Neural crest cell (in vitro differentiated cells): ENCODE measurements around the gene TICAM1. TPM values are rescaled to one million over a fixed set of nuclear protein-coding genes. Genes with fewer than 3 reads are reported as not detected.
"Not testable (repeated sequence)": the region's sequence is repeated elsewhere in the genome, so short reads cannot be mapped to it uniquely, and the experiment has no call there.

Source experiments
- DNase-seq: peaks from one replicate; pipeline ENCODE4 v3.0.0; 2021; ENCODE audit warnings: low read depth, mixed read lengths, low spot score
- H3K27ac Mint-ChIP-seq: one replicate; pipeline ENCODE4 v1.8.0; 2021; ENCODE audit warnings: mild to moderate bottlenecking, mixed read lengths; ENCODE audit not compliant: unreplicated experiment
- H3K27me3 Mint-ChIP-seq: 2 replicates; pipeline ENCODE4 v1.8.0; 2021; ENCODE audit warnings: low read depth, mild to moderate bottlenecking, mixed read lengths
- H3K36me3 Mint-ChIP-seq: 2 replicates; pipeline ENCODE4 v1.8.0; 2021; ENCODE audit warnings: low read depth, mild to moderate bottlenecking, mixed read lengths
- H3K4me1 Mint-ChIP-seq: 2 replicates; pipeline ENCODE4 v1.8.0; 2021; ENCODE audit warnings: mixed read lengths
- H3K4me3 Mint-ChIP-seq: one replicate; pipeline ENCODE4 v1.8.0; 2021; ENCODE audit warnings: mild to moderate bottlenecking, mixed read lengths
- H3K9me3 Mint-ChIP-seq: 2 replicates; pipeline ENCODE4 v1.8.0; 2021; ENCODE audit warnings: mixed read lengths
- CTCF ChIP-seq: fragments of 200-600 bp; sonication (generic); conservative IDR thresholded peaks from 2 replicates; pipeline ENCODE4 v1.5.0; 2021; ENCODE audit warnings: antibody characterized with exemption, mild to moderate bottlenecking
- total RNA-seq: library from RNA; stranded (reverse); gene quantifications from 2 replicates; pipeline ENCODE4 v1.2.1, GENCODE V29; 2021

Gene TICAM1
- total RNA-seq, 1 donor from 2014 or later: 0.72 TPM

GRCh38 chr19:4780860-4781259 is 50.7 kb downstream of the TICAM1 start:
- H3K4me3 Mint-ChIP-seq: no peak overlapping the region
- no peaks in the 10 kb centered on the region for H3K36me3 Mint-ChIP-seq
- peaks cover 53% of the 10 kb centered on the region for H3K27me3 Mint-ChIP-seq
- H3K4me1 Mint-ChIP-seq: no peaks in the 10 kb centered on the region
- no peak overlapping the region for H3K27ac Mint-ChIP-seq
- TF ChIP-seq CTCF: no peak
- H3K9me3 Mint-ChIP-seq: no peaks in the 10 kb centered on the region
- no peak for DNase-seq

DNA sequence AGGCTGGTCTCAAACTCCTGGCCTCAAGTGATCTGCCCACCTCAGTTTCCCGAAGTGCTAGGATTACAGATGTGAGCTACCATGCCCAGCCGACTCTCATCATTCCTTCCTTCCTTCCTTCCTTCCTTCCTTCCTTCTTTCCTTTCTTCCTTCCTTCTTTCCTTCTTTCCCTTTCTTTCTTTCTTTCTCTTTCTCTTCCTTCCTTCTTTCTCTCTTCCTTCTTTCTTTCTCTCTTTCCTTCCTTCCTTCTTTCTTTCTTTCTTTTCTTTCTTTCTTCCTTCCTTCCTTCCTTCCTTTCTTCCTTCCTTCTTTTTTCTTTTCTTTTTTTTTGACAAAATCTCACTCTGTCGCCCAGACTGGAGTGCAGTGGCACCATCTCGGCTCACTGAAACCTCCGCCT is 53.4 kb downstream of the TICAM1 start:
- not testable (repeated sequence) for H3K27ac Mint-ChIP-seq, H3K4me1 Mint-ChIP-seq, DNase-seq, H3K9me3 Mint-ChIP-seq, H3K4me3 Mint-ChIP-seq, H3K36me3 Mint-ChIP-seq
- H3K27me3 Mint-ChIP-seq: peaks cover 74% of the 10 kb centered on the region

DNA sequence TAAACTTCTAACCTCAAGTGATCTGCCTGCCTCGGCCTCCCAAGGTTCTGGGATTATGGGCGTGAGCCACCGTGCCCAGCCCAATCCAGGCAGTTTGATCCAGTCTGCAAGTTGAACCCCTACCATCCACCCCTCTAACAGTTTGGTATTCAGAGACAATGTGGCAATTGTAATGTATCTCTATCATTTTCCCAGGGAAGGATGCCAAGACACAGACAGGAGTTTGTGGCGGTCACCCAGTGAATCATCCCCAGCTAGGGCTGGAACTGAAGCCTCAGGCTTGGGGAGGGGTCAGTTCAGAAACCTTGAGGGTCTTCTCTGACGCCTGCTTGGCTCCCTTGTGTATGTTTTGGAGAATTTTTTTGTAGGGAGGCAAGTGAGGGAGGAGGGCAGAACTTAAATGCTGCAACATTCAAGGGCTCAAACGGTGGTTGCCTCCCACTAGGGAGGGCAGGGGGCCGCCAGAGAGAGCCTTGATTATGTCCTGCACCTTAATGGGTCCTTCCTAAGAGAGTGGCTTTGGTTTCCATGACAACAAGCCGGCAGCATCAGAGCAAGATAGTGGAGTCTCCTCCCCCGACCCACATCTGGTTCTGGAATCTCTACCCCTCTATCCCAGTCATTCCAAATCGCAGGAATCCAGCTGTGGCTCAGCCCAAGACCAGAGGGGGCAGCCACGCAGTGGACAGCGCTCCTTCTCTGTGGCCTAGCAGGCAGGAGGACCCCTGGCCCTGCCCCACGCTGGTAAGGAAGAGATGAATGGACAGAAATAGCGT is 54.9 kb downstream of the TICAM1 start:
- no peaks in the 10 kb centered on the region for H3K9me3 Mint-ChIP-seq
- no peaks in the 10 kb centered on the region for H3K36me3 Mint-ChIP-seq
- no peak overlapping the region for H3K4me3 Mint-ChIP-seq
- peaks cover 75% of the 10 kb centered on the region for H3K27me3 Mint-ChIP-seq
- no peak overlapping the region for H3K27ac Mint-ChIP-seq
- no peak for DNase-seq
- H3K4me1 Mint-ChIP-seq: no peaks in the 10 kb centered on the region
- no peak for TF ChIP-seq CTCF

DNA sequence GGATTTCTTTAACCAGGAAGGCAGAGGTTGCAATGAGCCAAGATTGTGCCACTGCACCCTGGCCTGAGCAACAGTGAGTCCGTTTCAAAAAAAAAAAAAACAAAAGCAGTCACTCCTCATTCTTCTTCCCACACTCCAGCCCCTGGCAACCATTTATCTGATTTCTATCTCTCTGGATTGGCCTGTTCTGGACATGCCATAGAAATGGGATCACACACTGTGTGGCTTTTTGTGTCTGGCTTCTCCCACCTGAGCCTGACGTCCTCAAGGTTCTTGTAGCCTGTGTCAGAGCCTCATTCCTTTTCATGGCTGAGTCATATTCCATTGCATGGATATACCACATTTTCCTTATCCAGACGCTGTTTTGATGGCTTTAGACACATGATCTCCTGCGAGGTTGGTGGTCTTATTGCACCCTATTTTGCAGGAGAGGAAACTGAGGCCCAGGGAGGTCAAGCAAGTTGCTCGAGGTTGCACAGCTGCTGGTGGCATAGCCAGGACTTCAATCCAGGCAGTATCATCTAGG is 55.8 kb downstream of the TICAM1 start:
- H3K4me1 Mint-ChIP-seq: no peaks in the 10 kb centered on the region
- no peaks in the 10 kb centered on the region for H3K9me3 Mint-ChIP-seq
- H3K27me3 Mint-ChIP-seq: peaks cover 67% of the 10 kb centered on the region
- H3K4me3 Mint-ChIP-seq: no peak overlapping the region
- no peak for DNase-seq
- no peak overlapping the region for H3K27ac Mint-ChIP-seq
- no peak for TF ChIP-seq CTCF
- H3K36me3 Mint-ChIP-seq: no peaks in the 10 kb centered on the region

- H3K27ac Mint-ChIP-seq: no peak overlapping the region
- H3K36me3 Mint-ChIP-seq: no peaks in the 10 kb centered on the region
- no peaks in the 10 kb centered on the region for H3K9me3 Mint-ChIP-seq
- H3K4me3 Mint-ChIP-seq: no peak overlapping the region
- no peak for DNase-seq
- TF ChIP-seq CTCF: no peak
- H3K27me3 Mint-ChIP-seq: peaks cover 72% of the 10 kb centered on the region
- H3K4me1 Mint-ChIP-seq: peaks cover 5% of the 10 kb centered on the region
These were observed 57.4 kb downstream of the TICAM1 start for GRCh38 chr19:4774136-4774535.

DNA sequence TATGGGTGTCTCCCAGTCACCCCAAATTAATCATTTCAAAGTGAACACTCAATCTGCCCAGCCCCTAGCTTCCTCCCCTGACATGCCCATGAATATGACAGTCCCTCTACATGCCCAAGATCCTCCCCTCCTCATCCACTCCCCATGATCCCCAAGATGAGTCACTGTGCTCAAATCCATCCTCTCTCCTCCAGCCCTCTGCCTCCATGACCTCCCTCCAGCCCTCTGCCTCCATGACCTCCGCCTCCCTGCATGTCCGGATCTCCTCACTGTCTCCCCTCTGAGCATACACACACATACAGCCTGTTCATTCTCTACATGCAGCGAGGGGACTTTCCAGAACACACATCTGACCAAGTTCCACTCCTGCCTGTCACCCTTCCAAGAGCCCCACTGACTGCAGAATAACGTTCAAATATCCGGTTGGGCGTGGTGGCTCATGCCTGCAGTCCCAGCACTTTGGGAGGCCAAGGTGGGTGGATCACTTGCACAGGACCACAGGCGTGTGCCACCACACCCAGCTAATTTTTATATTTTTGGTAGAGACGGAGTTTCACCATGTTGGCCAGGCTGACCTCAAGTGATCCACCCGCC is 58.4 kb downstream of the TICAM1 start:
- Mint-ChIP-seq H3K27ac (no peak overlapping the region), H3K4me3 (no peak overlapping the region), H3K9me3 (no peaks in the 10 kb centered on the region), H3K27me3 (peaks cover 73% of the 10 kb centered on the region), H3K36me3 (no peaks in the 10 kb centered on the region), H3K4me1 (peaks cover 5% of the 10 kb centered on the region)
- TF ChIP-seq CTCF: no peak
- no peak for DNase-seq
